GM18499 (cell line): ENCODE data around the gene C10orf53.
"Not testable (repeated sequence)": the region's sequence is repeated elsewhere in the genome, so short reads cannot be mapped to it uniquely, and the experiment has no call there.

Experiments
- ATAC-seq: cut with Tn5 transposase; IDR thresholded peaks from one replicate; pipeline ENCODE4 v1.9.1; 2021; ENCODE audit warnings: moderate number of reproducible peaks; ENCODE audit not compliant: insufficient read depth, unreplicated experiment

The C10orf53 gene

GRCh38 chr10:49651917-49652316, 27.5 kb upstream of the C10orf53 start:
- ATAC-seq: no peak

- ATAC-seq: no peak
These were observed 26.8 kb upstream of the C10orf53 start for GRCh38 chr10:49652421-49653272.

GRCh38 chr10:49653273-49653929, 26.1 kb upstream of the C10orf53 start:
- no peak for ATAC-seq

- ATAC-seq: no peak
These were observed 25.3 kb upstream of the C10orf53 start for GRCh38 chr10:49654036-49654693.

GRCh38 chr10:49655099-49655498, 24.4 kb upstream of the C10orf53 start:
- ATAC-seq: no peak

- no peak for ATAC-seq
These were observed 22.5 kb upstream of the C10orf53 start for GRCh38 chr10:49656845-49657493.

- ATAC-seq: no peak
These were observed 21.8 kb upstream of the C10orf53 start for GRCh38 chr10:49657606-49658005.

GRCh38 chr10:49661140-49661856, 18.2 kb upstream of the C10orf53 start:
- no peak for ATAC-seq

GRCh38 chr10:49662169-49662830, 17.2 kb upstream of the C10orf53 start:
- ATAC-seq: no peak

GRCh38 chr10:49663596-49663995, 15.9 kb upstream of the C10orf53 start:
- no peak for ATAC-seq

GRCh38 chr10:49664006-49664841, 15.2 kb upstream of the C10orf53 start:
- no peak for ATAC-seq

- ATAC-seq: no peak
These were observed 14.6 kb upstream of the C10orf53 start for GRCh38 chr10:49664842-49665355.

GRCh38 chr10:49666054-49666615, 13.3 kb upstream of the C10orf53 start:
- ATAC-seq: no peak

GRCh38 chr10:49666685-49667084, 12.8 kb upstream of the C10orf53 start:
- no peak for ATAC-seq

- ATAC-seq: no peak
These were observed 11.5 kb upstream of the C10orf53 start for GRCh38 chr10:49667991-49668390.

- no peak for ATAC-seq
These were observed 10.8 kb upstream of the C10orf53 start for GRCh38 chr10:49668684-49669083.

GRCh38 chr10:49678827-49679479, 498 bp upstream of the C10orf53 start:
- no peak for ATAC-seq

- ATAC-seq: not testable (repeated sequence)
These were observed 3.0 kb downstream of the C10orf53 start for GRCh38 chr10:49682449-49682848.
